ENCODE measurements around the gene CHCHD1. TPM values are rescaled to one million over a fixed set of nuclear protein-coding genes. Genes with fewer than 3 reads are reported as not detected.

The CHCHD1 gene
- total and polyA plus RNA-seq, 2 donors (not counting 3 experiments of a cell fraction or from before 2014, with no cell fraction given), result 31.7 to 39.2 TPM

GRCh38 chr10:73768881-73769280, 13.0 kb upstream of the CHCHD1 start:
- Histone ChIP-seq H2AFZ (ENCODE audit: low read depth, low read length) (no peak overlapping the region), H3K36me3 (ENCODE audit: control insufficient read depth in 2 of 2, extremely low read depth in 1 of 2, insufficient read depth in 2 of 2, low read length in 2 of 2) (peaks cover 31 to 62% of the 10 kb centered on the region in 2 experiments), H4K20me1 (replicated peaks; ENCODE audit: control insufficient read depth, extremely low read depth, insufficient read depth, low read length) (no peaks in the 10 kb centered on the region), H3K4me3 (replicated peaks in 1 of 3; ENCODE audit: insufficient read depth in 1 of 3, low read depth in 1 of 3, low read length in 3 of 3) (no peak overlapping the region), H3K9me1 (replicated peaks; ENCODE audit: control insufficient read depth, extremely low read depth, insufficient read depth, low read length) (no peaks in the 10 kb centered on the region), H3K27ac (ENCODE audit: insufficient read depth, low read depth, low read length) (no peak overlapping the region), H3K4me1 (ENCODE audit: control insufficient read depth, extremely low read depth, insufficient read depth, low read length) (peaks cover 9% of the 10 kb centered on the region), H3K9ac (replicated peaks; ENCODE audit: extremely low read depth, insufficient read depth, low read length) (no peak overlapping the region), H3K4me2 (ENCODE audit: insufficient read depth, low read length) (no peak overlapping the region), H3K79me2 (ENCODE audit: control insufficient read depth, insufficient read depth, low read length) (peaks cover 11% of the 10 kb centered on the region), H3K9me3 (replicated peaks; ENCODE audit: control insufficient read depth, insufficient read depth, low read length) (no peaks in the 10 kb centered on the region), H3K27me3 (ENCODE audit: control insufficient read depth in 2 of 2, insufficient read depth in 2 of 2, low read length in 2 of 2) (no peaks in the 10 kb centered on the region)
- dilution Hi-C loops (cut with MboI; ENCODE audit: extremely low pct_ligation_motif_present, low sequenced_read_pairs) (no loop called here), intact Hi-C loops (cut with micrococcal nuclease) (no loop called here)
- DNase-seq (ENCODE audit: low read depth, low spot score), result no peak
- TF ChIP-seq JUN (IDR thresholded peaks at IDR 0.05; ENCODE audit: borderline replicate concordance, insufficient read depth, insufficient read length, low read depth) (no peak), MAX (IDR thresholded peaks at IDR 0.05; ENCODE audit: insufficient read depth, insufficient read length) (no peak), CTCF (IDR thresholded peaks at IDR 0.05; ENCODE audit: extremely low read depth in 1 of 2, insufficient read depth in 1 of 2, low read depth in 1 of 2, low read length in 2 of 2) (no peak)
- ChIA-PET POLR2A (no interaction called here), CTCF (interaction anchor here (0.6 to 1.5 kb wide), 3 partner anchors 10 to 12 kb away, joined by 3 to 4 read pairs (median 3); no protein-coding TSS in a partner anchor)
- FAIRE-seq, result no peak
- BruUV-seq (replicated peaks), result no TSS peak

- H3K9ac ChIP-seq (replicated peaks; ENCODE audit: extremely low read depth, insufficient read depth, low read length), result no peak overlapping the region
- H3K4me2 ChIP-seq (ENCODE audit: insufficient read depth, low read length), result no peak overlapping the region
- no peaks in the 10 kb centered on the region for H4K20me1 ChIP-seq (replicated peaks; ENCODE audit: control insufficient read depth, extremely low read depth, insufficient read depth, low read length)
- H3K9me3 ChIP-seq (replicated peaks; ENCODE audit: control insufficient read depth, insufficient read depth, low read length), result no peaks in the 10 kb centered on the region
- ChIA-PET POLR2A (no interaction called here), CTCF (interaction anchor here (1.5 kb wide), 1 partner anchor 11 kb away, joined by 4 read pairs; no protein-coding TSS in a partner anchor)
- DNase-seq (ENCODE audit: low read depth, low spot score) (no peak), FAIRE-seq (no peak)
- TF ChIP-seq MYC (IDR thresholded peaks at IDR 0.05; ENCODE audit: low read depth, low read length) (no peak), JUN (IDR thresholded peaks at IDR 0.05; ENCODE audit: borderline replicate concordance, insufficient read depth, insufficient read length, low read depth) (no peak)
- intact Hi-C loops (cut with micrococcal nuclease) (no loop called here), dilution Hi-C loops (cut with MboI; ENCODE audit: extremely low pct_ligation_motif_present, low sequenced_read_pairs) (no loop called here)
- TSS peak; percentile 0 for BruUV-seq (replicated peaks)
- H3K27me3 ChIP-seq (ENCODE audit: control insufficient read depth in 2 of 2, insufficient read depth in 2 of 2, low read length in 2 of 2), result no peaks in the 10 kb centered on the region
- peaks cover 30 to 60% of the 10 kb centered on the region in 2 experiments for H3K36me3 ChIP-seq (ENCODE audit: control insufficient read depth in 2 of 2, extremely low read depth in 1 of 2, insufficient read depth in 2 of 2, low read length in 2 of 2)
- peaks cover 16% of the 10 kb centered on the region for H3K79me2 ChIP-seq (ENCODE audit: control insufficient read depth, insufficient read depth, low read length)
- no peak overlapping the region for H3K4me3 ChIP-seq (replicated peaks in 1 of 3; ENCODE audit: insufficient read depth in 1 of 3, low read depth in 1 of 3, low read length in 3 of 3)
- H3K27ac ChIP-seq (ENCODE audit: insufficient read depth, low read depth, low read length), result no peak overlapping the region
- H3K4me1 ChIP-seq (ENCODE audit: control insufficient read depth, extremely low read depth, insufficient read depth, low read length), result peaks cover 11% of the 10 kb centered on the region
- no peaks in the 10 kb centered on the region for H3K9me1 ChIP-seq (replicated peaks; ENCODE audit: control insufficient read depth, extremely low read depth, insufficient read depth, low read length)
- no peak overlapping the region for H2AFZ ChIP-seq (ENCODE audit: low read depth, low read length)
These were observed 12.5 kb upstream of the CHCHD1 start for GRCh38 chr10:73769396-73769795.
